HUES6 (cell line): Measurements from ENCODE around the gene EBNA1BP2.
"Not testable (repeated sequence)": the region's sequence is repeated elsewhere in the genome, so short reads cannot be mapped to it uniquely, and the experiment has no call there.

Experiments
- H3K27ac ChIP-seq: 2 replicates; pipeline ENCODE4 v1.7.0; 2013; ENCODE audit warnings: low read depth, mild to moderate bottlenecking, low read length, inconsistent platforms
- H3K27me3 ChIP-seq: 2 replicates; pipeline ENCODE4 v1.6.1; 2013; ENCODE audit warnings: low read length; ENCODE audit not compliant: control insufficient read depth, insufficient read depth
- H3K36me3 ChIP-seq: 2 replicates; pipeline ENCODE4 v1.6.1; 2013; ENCODE audit warnings: low read length; ENCODE audit not compliant: control insufficient read depth, insufficient read depth
- H3K4me1 ChIP-seq: 2 replicates; pipeline ENCODE4 v1.6.1; 2013; ENCODE audit warnings: low read length; ENCODE audit not compliant: control insufficient read depth, insufficient read depth
- H3K4me3 ChIP-seq: 2 replicates; pipeline ENCODE4 v1.5.1; 2013; ENCODE audit warnings: low read depth, low read length
- H3K9ac ChIP-seq: one replicate; pipeline ENCODE4 v1.6.1; 2013; ENCODE audit warnings: mild to moderate bottlenecking, low read length
- H3K9me3 ChIP-seq: 2 replicates; pipeline ENCODE4 v1.6.1; 2013; ENCODE audit warnings: low read depth, low read length; ENCODE audit not compliant: control insufficient read depth, insufficient read depth

Gene EBNA1BP2, protein sequence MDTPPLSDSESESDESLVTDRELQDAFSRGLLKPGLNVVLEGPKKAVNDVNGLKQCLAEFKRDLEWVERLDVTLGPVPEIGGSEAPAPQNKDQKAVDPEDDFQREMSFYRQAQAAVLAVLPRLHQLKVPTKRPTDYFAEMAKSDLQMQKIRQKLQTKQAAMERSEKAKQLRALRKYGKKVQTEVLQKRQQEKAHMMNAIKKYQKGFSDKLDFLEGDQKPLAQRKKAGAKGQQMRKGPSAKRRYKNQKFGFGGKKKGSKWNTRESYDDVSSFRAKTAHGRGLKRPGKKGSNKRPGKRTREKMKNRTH

DNA sequence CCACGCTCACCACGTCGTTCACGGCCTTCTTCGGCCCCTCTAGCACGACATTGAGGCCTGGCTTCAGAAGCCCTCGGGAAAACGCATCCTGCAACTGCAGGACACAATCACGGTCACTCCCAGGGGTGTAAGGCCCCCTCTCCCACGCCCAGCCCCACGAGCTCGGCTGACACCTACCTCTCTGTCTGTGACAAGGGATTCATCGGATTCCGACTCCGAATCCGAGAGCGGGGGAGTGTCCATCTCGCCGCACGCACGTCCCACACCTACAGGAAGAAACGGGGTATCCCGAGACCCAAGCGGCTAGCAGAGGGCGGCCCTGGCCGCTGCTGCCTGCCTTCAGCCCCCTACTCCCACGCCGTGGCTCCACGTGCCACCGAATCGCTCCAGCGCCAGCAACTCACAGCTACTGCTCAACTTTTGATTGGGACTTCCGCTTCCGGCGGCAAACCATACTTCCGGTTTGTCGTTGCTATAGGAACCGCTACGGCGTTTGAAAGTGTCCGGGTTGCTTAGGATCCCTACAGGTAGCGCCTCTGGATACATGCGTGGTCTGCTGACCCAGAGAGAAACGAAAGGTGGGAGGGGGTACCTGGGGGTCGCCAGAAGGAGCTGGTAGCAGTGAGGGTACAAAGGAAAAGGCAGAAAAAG is at the start of gene EBNA1BP2, which contains the start of gene CFAP57:
EBNA1BP2 (minus strand) TSS at position 415 of the 651 bp plus-strand sequence; CDS start at position 243, 172 bp downstream.
CFAP57 (plus strand) TSS at position 455 of the 651 bp plus-strand sequence. CDS start 424 bp downstream, outside the sequence.
- peaks cover 38% of the 10 kb centered on the region for H3K36me3 ChIP-seq
- H3K4me1 ChIP-seq: peaks cover 10% of the 10 kb centered on the region
- H3K27me3 ChIP-seq: peaks cover 10% of the 10 kb centered on the region
- H3K9ac ChIP-seq: peak within 1 kb of the TSS; percentile 84
- no peaks in the 10 kb centered on the region for H3K9me3 ChIP-seq
- H3K4me3 ChIP-seq: peak within 1 kb of the TSS; percentile 94
- H3K27ac ChIP-seq: peak within 1 kb of the TSS; percentile 1; the same call in 1 of the 2 replicates

DNA sequence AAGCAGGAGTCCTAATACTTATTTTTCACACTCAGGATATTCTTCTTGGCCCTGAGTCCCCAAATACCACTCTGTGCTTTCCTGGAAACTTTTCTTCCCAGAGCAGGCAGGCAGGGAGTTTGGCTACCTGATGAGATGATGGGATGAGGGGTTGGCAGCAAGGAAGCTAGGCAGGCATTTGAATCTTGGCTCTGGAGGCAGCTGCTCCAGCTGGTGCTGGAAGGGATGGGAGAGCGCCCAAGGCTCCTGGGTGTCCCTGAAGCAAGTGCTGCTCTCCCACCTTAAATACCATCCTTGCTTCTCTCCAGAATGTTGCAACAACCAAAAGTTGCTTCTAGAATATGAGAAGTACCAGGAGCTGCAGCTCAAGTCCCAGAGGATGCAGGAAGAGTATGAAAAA is 49.7 kb upstream of the EBNA1BP2 start:
- Histone ChIP-seq H3K9ac (no peak overlapping the region), H3K27ac (no peak overlapping the region), H3K36me3 (no peaks in the 10 kb centered on the region), H3K9me3 (no peaks in the 10 kb centered on the region), H3K27me3 (no peaks in the 10 kb centered on the region), H3K4me1 (no peaks in the 10 kb centered on the region), H3K4me3 (no peak overlapping the region)

DNA sequence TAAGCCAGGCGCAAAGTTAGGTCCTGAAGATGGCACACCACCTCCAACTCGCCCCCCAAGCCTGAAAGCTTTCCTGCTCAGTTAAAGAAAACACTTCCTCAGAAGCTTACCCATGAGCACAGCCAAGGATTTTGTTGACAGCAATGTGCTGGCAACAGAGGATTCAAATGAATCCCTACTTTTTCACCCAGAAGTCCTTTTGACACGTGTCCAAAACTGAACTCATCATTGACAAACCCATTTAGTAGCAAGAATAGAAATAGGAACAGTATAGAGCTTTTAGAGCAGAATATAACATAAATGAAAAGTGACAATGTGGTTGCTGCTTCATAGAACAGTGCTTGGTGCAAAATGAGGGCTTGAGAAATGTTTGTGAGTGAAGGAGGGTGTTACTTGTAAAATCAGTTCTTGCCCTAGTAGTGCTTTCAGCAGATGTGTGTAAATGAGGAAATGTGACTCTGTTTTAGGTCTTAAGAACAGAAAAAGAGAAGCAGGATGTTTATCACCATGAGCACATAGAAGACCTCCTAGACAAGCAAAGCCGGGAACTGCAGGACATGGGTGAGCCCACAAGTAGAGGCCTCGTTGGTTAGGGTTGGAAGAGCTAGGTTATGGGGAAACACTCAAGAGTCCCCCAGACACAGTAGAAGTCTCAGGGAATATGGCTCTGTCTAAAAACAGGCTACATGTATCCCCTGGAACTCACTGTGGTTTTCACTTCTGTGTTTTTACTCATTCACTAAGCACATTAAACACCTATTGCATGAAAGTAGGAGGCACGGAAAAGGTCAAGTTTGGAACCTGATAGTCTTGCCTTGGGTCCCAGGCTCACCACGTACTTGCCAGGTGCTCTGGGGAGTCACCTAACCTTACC is 49.1 kb upstream of the EBNA1BP2 start:
- Histone ChIP-seq H3K9me3 (no peaks in the 10 kb centered on the region), H3K27me3 (no peaks in the 10 kb centered on the region), H3K9ac (no peak overlapping the region), H3K4me1 (no peaks in the 10 kb centered on the region), H3K27ac (no peak overlapping the region), H3K4me3 (no peak overlapping the region), H3K36me3 (no peaks in the 10 kb centered on the region)

DNA sequence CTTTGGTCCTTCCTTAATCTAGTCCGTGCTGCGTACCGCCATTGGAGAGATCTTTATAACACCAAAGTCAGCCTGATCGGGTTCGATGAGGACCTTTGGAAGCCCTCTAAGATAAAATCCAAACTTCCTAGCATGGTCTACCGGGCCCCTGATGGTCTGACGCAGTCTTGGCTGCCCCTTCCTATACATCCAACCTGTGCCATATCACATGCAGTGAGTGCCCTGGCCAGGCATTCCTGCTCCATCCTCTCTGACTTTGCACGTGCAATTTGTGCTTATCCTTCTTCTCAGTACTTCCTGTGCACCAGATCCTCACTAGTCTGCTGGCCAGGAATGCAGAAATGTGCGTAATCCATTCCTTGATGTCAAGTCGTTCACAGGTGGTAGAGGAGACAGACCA is 45.7 kb upstream of the EBNA1BP2 start:
- no peak overlapping the region for H3K4me3 ChIP-seq
- no peaks in the 10 kb centered on the region for H3K36me3 ChIP-seq
- no peak overlapping the region for H3K27ac ChIP-seq
- no peak overlapping the region for H3K9ac ChIP-seq
- no peaks in the 10 kb centered on the region for H3K27me3 ChIP-seq
- H3K4me1 ChIP-seq: no peaks in the 10 kb centered on the region
- H3K9me3 ChIP-seq: no peaks in the 10 kb centered on the region

DNA sequence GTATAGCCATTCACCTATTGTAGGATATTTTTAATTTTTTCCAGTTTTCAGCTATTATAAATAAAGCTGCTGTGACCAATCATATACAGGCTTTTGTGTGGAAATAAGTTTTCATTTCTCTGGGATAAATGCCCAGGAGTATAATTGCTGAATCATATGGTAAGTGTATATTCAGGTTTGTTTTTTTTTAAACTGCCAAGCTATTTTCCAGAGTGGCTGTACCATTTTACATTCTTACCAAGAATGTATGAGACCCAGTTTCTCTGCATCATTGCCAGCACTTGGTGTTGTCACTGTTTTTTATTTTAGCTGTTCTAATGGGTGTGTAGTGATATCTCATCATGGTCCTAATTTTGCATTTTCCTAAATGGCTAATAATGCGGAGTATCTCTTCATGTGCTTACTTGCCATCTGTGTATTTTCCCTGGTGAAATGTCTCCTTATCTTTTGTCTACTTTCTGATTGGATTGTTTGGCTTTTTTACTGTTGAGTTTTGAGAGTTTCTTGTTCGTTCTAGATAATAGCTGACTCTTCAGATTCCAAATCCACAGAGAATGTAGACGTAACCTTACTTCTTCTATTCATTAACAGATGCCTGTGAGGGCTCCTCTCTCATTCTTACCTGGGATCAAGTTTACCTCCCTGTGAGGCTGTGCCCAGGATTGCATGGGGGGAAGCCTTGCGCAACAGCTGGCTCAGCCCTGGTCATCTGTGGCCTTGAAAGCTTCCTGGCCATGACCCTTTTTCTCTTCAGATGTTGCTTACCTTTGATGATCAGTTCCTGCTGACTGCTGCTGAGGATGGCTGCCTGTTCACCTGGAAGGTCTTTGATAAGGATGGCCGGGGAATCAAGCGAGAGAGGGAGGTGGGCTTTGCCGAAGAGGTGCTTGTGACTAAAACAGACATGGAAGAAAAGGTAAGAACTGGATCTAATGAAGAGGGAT is 42.7 kb upstream of the EBNA1BP2 start:
- Histone ChIP-seq H3K27me3 (no peaks in the 10 kb centered on the region), H3K4me3 (no peak overlapping the region), H3K9me3 (no peaks in the 10 kb centered on the region), H3K4me1 (no peaks in the 10 kb centered on the region), H3K36me3 (no peaks in the 10 kb centered on the region), H3K9ac (no peak overlapping the region), H3K27ac (no peak overlapping the region)

DNA sequence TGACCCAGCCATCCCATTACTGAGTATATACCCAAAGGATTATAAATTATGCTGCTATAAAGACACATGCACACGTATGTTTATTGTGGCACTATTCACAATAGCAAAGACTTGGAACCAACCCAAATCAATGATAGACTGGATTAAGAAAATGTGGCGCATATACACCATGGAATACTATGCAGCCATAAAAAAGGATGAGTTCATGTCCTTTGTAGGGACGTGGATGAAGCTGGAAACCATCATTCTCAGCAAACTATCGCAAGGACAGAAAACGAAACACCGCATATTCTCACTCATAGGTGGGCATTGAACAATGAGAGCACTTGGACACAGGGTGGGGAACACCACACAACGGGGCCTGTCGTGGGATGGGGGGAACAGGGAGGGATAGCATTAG is 36.2 kb upstream of the EBNA1BP2 start:
- H3K9me3 ChIP-seq, H3K9ac ChIP-seq, H3K27me3 ChIP-seq, H3K4me3 ChIP-seq, H3K27ac ChIP-seq, H3K36me3 ChIP-seq: not testable (repeated sequence)
- peaks cover 26% of the 10 kb centered on the region for H3K4me1 ChIP-seq

DNA sequence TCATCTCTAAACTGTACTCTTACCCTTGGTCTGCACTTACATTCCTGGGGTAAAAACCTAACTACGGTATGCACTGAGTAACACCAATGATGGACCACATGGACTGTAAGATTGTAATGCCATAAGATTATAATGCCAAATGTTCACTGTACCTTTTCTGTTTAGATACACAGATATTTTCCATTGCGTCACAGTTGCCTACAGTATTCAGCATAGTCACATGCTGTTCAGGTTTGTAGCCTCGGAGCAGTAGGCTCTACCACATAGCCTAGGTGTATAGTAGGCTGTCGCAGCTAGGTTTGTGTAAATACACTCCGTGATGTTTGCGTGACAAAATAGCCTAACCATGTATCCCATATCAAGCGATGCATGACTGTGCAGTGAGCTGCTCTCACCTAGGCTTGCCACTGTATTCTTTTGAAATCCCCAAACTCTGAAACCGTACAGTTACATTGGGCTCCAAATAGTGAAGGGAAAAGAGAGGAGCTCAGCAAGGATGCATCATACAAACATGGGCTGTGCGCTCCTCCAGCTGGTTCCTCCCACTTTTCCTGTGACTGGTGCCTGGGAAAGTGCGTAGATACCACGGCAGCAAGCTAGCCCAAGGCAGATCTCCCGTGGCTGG is 35.3 kb upstream of the EBNA1BP2 start:
- no peaks in the 10 kb centered on the region for H3K36me3 ChIP-seq
- H3K4me3 ChIP-seq: peak overlapping the region; percentile 17; the same call in 1 of the 2 replicates
- no peaks in the 10 kb centered on the region for H3K27me3 ChIP-seq
- H3K9me3 ChIP-seq: no peaks in the 10 kb centered on the region
- H3K27ac ChIP-seq: peak overlapping the region; percentile 67; the same call in 1 of the 2 replicates
- peak overlapping the region; percentile 73 for H3K9ac ChIP-seq
- peaks cover 26% of the 10 kb centered on the region for H3K4me1 ChIP-seq

DNA sequence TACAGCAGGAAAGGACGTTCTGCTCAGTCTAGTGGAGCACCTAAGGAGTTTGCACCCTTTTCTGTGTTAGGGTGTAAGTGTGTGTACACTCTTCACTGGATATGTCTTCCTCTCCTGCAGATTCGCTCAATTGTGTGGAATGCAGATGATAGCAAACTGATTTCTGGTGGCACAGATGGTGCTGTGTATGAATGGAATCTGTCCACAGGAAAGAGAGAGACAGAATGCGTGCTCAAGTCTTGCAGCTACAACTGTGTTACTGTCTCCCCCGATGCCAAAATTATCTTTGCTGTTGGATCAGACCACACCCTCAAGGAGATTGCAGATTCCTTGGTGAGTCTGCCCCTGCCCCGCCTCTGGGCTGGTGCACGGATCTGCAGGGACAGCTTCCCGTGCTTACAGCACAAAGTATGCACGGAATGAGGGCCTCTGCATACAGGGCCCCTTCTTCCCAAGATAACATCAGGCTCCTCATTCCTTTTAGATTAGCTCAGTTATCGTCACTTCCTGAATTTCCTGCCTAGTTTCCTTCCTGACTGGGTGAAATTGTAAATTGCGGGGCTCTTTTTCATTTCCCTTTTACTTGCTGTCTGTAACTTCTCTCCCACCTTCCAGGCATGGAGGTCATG is 34.6 kb upstream of the EBNA1BP2 start:
- Histone ChIP-seq H3K4me3 (peak overlapping the region; percentile 37; the same call in 1 of the 2 replicates), H3K27ac (peak overlapping the region; percentile 67), H3K4me1 (peaks cover 26% of the 10 kb centered on the region), H3K27me3 (no peaks in the 10 kb centered on the region), H3K36me3 (no peaks in the 10 kb centered on the region), H3K9me3 (no peaks in the 10 kb centered on the region), H3K9ac (peak overlapping the region; percentile 80)

DNA sequence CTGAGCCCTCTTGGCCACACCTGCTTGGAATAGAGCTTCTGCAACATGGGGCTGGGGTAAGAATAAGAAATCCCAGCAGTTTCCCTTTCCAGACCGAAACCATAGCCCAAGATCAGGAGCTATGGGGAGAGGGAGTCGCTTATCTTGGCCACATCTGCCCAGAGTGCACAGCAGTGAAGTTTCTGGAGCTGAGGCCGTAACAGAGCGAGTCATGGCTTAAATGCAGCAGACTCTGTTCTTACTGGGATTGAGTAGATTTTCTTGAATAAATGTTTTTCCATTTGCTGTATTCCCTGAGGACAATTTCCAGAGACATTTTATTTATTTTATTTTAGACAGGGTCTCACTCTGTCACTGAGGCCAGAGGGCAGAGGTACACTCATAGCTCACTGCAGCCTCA is 33.6 kb upstream of the EBNA1BP2 start:
- H3K4me1 ChIP-seq: peaks cover 26% of the 10 kb centered on the region
- H3K27ac ChIP-seq: no peak overlapping the region
- H3K27me3 ChIP-seq: no peaks in the 10 kb centered on the region
- H3K4me3 ChIP-seq: no peak overlapping the region
- H3K9ac ChIP-seq: no peak overlapping the region
- H3K9me3 ChIP-seq: no peaks in the 10 kb centered on the region
- no peaks in the 10 kb centered on the region for H3K36me3 ChIP-seq
